AG04450 (cell line): ENCODE results near the gene MTERF2. TPM values are rescaled to one million over a fixed set of nuclear protein-coding genes. Genes with fewer than 3 reads are reported as not detected.
A peak's percentile ranks its signal among the peaks of the same experiment; 100 is the strongest.

Experiments used
- CTCF ChIA-PET: fragments of 300-600, 350-600 bp; formaldehyde crosslinking; extraction: SDS; loops from one replicate; lab custom pipeline; 2022; ENCODE audit warnings: antibody characterized with exemption, inconsistent platforms; lab: Charles Lee
- POLR2A ChIA-PET: fragments of 350-600 bp; formaldehyde crosslinking; extraction: SDS; loops from one replicate; lab custom pipeline; 2021; ENCODE audit warnings: antibody characterized with exemption, inconsistent platforms; lab: Yijun Ruan, JAX
- DNase-seq: peaks from one replicate; pipeline ENCODE4 v3.0.0-alpha.2; 2011; ENCODE audit warnings: low read depth, low spot score
- H3K27ac ChIP-seq: one replicate; pipeline ENCODE4 v1.5.1; 2012; ENCODE audit warnings: low read depth, low read length, control low read depth
- H3K27me3 ChIP-seq: one replicate; pipeline ENCODE4 v1.6.0; 2012; ENCODE audit warnings: low read length; ENCODE audit not compliant: control insufficient read depth, insufficient read depth
- H3K4me3 ChIP-seq: 2 replicates; pipeline ENCODE4 v1.5.1; 2011; ENCODE audit warnings: mild to moderate bottlenecking, low read depth, low read length, control low read depth
- H3K9me3 ChIP-seq: 2 replicates; pipeline ENCODE4 v1.5.1; 2012; ENCODE audit warnings: low read length; ENCODE audit not compliant: control insufficient read depth, insufficient read depth
- polyA plus RNA-seq: library from polyadenylated mRNA; depleted of rRNA; stranded (reverse); fragments of >200 nt; gene quantifications from 2 replicates; pipeline ENCODE4 v1.2.3, GENCODE V29; 2011
- TF ChIP-seq, protein P1 (sequence below): IDR thresholded peaks from 2 replicates; pipeline ENCODE4 v1.5.1; 2011; ENCODE audit warnings: low read depth, low read length, control low read depth, inconsistent platforms

The MTERF2 gene
- polyA plus RNA-seq, 1 experiment = 7.5 TPM

DNA sequence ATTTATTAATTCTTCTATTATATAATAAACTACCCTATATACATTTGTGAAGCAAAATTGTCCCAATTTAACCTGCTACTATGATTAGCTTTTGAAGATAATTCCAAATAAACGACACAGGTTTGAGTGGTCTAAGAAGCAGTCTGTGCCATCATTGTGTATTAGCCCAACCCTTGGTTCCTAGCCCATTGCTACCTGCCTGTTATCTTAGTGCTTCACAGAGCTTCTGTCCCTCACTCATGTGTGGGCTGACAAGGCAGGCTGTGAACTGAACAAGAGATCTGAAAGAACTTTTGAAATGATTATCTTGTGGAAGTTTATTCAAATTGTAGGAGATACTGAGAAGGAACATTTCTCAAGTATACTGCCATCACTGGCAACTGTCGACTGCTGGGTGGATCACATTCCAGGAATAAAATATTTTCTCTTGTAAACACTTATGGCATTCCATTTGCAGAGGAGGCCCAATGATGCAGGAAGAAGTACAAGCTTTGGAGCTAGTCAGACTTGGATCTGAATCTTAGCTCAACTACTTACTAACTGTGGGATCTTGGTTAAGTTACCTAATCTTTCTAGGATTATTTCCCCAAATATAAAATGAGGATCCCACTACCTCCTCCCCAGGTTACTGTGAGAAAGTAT is 7.8 kb upstream of the MTERF2 start:
- ChIA-PET POLR2A (interaction anchor here (0.6 to 1.1 kb wide), 4 partner anchors 17 to 99 kb away, joined by 3 to 8 read pairs (median 3); partner anchors contain the start of gene CRY1), CTCF (interaction anchor here (0.6 to 1.1 kb wide), 6 partner anchors 10 to 110 kb away, joined by 3 read pairs; partner anchors contain the start of gene TMEM263)
- no peak overlapping the region for H3K27ac ChIP-seq
- peak; percentile 45 for DNase-seq
- no peaks in the 10 kb centered on the region for H3K27me3 ChIP-seq
- TF ChIP-seq, protein P1, sequence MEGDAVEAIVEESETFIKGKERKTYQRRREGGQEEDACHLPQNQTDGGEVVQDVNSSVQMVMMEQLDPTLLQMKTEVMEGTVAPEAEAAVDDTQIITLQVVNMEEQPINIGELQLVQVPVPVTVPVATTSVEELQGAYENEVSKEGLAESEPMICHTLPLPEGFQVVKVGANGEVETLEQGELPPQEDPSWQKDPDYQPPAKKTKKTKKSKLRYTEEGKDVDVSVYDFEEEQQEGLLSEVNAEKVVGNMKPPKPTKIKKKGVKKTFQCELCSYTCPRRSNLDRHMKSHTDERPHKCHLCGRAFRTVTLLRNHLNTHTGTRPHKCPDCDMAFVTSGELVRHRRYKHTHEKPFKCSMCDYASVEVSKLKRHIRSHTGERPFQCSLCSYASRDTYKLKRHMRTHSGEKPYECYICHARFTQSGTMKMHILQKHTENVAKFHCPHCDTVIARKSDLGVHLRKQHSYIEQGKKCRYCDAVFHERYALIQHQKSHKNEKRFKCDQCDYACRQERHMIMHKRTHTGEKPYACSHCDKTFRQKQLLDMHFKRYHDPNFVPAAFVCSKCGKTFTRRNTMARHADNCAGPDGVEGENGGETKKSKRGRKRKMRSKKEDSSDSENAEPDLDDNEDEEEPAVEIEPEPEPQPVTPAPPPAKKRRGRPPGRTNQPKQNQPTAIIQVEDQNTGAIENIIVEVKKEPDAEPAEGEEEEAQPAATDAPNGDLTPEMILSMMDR = no peak
- H3K4me3 ChIP-seq = no peak overlapping the region
- H3K9me3 ChIP-seq = no peaks in the 10 kb centered on the region

DNA sequence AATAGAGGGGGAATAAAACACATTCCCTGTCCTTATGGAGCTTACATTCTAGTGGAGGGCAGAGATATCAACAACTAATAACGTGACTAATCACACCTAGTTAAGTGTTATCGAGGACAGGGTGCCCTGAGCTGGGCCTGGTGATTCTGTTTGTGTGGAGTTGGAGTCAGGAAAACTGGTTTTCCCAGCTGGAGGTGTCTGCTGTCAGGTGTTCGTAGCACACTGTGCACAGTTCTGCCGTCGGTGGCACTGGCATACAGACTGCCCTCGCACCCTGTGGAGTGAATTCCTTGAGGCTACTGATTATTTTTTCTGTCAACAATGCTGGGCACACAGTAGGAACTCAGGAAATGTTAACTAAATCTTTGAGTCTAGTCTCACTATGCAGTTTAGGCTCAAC is 900 bp upstream of the MTERF2 start:
- ChIA-PET POLR2A (interaction anchor here (1.0 to 3.4 kb wide), 2 partner anchors 11 to 32 kb away, joined by 3 to 44 read pairs; partner anchors contain the start of gene TMEM263), CTCF (interaction anchor here (0.8 kb wide), 1 partner anchor 104 kb away, joined by 3 read pairs; no protein-coding TSS in a partner anchor)
- Histone ChIP-seq H3K9me3 (no peaks in the 10 kb centered on the region), H3K4me3 (no peak overlapping the region), H3K27ac (no peak overlapping the region), H3K27me3 (no peaks in the 10 kb centered on the region)
- TF ChIP-seq, protein P1 = no peak
- DNase-seq = no peak

DNA sequence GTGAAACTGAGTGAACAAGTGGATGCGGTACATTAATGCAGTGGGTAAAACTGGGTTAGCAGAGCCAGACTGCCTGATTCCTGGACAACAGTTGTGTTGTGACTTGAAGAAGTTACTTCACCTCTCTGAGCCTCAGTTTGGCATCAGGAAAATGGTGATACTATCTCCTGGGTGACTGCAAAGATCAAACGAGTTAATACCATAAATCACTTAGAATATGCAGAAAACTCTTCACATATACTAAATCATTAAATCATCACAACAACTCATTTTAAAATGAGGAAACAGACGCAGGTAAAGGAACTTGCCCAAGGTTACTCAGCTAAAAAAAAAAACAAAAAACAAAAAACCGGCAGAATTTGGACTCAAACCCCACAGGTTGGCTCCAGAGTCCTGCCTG is 811 bp downstream of the MTERF2 start:
- Histone ChIP-seq H3K27me3 (no peaks in the 10 kb centered on the region), H3K9me3 (no peaks in the 10 kb centered on the region), H3K27ac (no peak overlapping the region), H3K4me3 (peak overlapping the region; percentile 82)
- DNase-seq = no peak
- CTCF ChIA-PET = interaction anchor here (0.6 to 1.1 kb wide), 3 partner anchors 18 to 145 kb away, joined by 3 to 4 read pairs (median 4); no protein-coding TSS in a partner anchor
- POLR2A ChIA-PET = interaction anchor here (0.8 to 3.4 kb wide), 3 partner anchors 8 to 30 kb away, joined by 3 to 44 read pairs (median 6); partner anchors contain the start of gene TMEM263
- TF ChIP-seq, protein P1 = no peak

DNA sequence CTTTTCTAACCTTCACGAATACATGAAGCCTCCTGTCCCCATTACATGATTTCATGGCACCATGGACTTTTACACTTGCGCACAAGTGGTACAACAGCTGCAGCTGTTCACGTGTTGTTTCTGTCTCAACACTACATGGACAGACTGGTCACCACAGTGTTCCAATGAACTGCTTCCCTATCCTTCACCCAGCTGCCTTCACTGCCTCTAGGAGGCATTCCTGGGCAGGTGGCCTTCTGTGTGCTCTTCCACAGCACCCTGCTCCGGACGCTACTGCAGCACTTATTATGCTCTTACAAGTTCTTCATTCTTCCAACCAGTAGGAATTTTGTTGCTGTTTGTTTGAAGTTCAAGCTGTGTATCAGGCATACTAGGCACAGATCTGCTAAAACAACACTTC is 1.5 kb downstream of the MTERF2 start:
- no peak for DNase-seq
- POLR2A ChIA-PET = no interaction called here

More for the DNA sequence above, 1.5 kb downstream of the MTERF2 start:
- H3K27me3 ChIP-seq = no peaks in the 10 kb centered on the region
- no peaks in the 10 kb centered on the region for H3K9me3 ChIP-seq
- H3K27ac ChIP-seq = no peak overlapping the region
- no peak overlapping the region for H3K4me3 ChIP-seq
- TF ChIP-seq, protein P1 = no peak
- CTCF ChIA-PET = no interaction called here
